AG04450 (cell line): ENCODE measurements around the gene CAMK2B. TPM values are rescaled to one million over a fixed set of nuclear protein-coding genes. Genes with fewer than 3 reads are reported as not detected.

Source experiments
- CTCF ChIA-PET: fragments of 300-600, 350-600 bp; formaldehyde crosslinking; extraction: SDS; loops from one replicate; lab custom pipeline; 2022; ENCODE audit warnings: antibody characterized with exemption, inconsistent platforms; lab: Charles Lee
- POLR2A ChIA-PET: fragments of 350-600 bp; formaldehyde crosslinking; extraction: SDS; loops from one replicate; lab custom pipeline; 2021; ENCODE audit warnings: antibody characterized with exemption, inconsistent platforms; lab: Yijun Ruan, JAX
- DNase-seq: peaks from one replicate; pipeline ENCODE4 v3.0.0-alpha.2; 2011; ENCODE audit warnings: low read depth, low spot score
- H3K27ac ChIP-seq: one replicate; pipeline ENCODE4 v1.5.1; 2012; ENCODE audit warnings: low read depth, low read length, control low read depth
- H3K27me3 ChIP-seq: one replicate; pipeline ENCODE4 v1.6.0; 2012; ENCODE audit warnings: low read length; ENCODE audit not compliant: control insufficient read depth, insufficient read depth
- H3K4me3 ChIP-seq: 2 replicates; pipeline ENCODE4 v1.5.1; 2011; ENCODE audit warnings: mild to moderate bottlenecking, low read depth, low read length, control low read depth
- H3K9me3 ChIP-seq: 2 replicates; pipeline ENCODE4 v1.5.1; 2012; ENCODE audit warnings: low read length; ENCODE audit not compliant: control insufficient read depth, insufficient read depth
- polyA plus RNA-seq: library from polyadenylated mRNA; depleted of rRNA; stranded (reverse); fragments of >200 nt; gene quantifications from 2 replicates; pipeline ENCODE4 v1.2.3, GENCODE V29; 2011
- TF ChIP-seq, protein P1 (sequence below): IDR thresholded peaks from 2 replicates; pipeline ENCODE4 v1.5.1; 2011; ENCODE audit warnings: low read depth, low read length, control low read depth, inconsistent platforms

The CAMK2B gene
- polyA plus RNA-seq, 1 experiment = not detected

- ChIA-PET CTCF (no interaction called here), POLR2A (no interaction called here)
- peaks cover 47% of the 10 kb centered on the region for H3K27me3 ChIP-seq
- peaks cover 1% of the 10 kb centered on the region; the same call in 1 of the 2 replicates for H3K9me3 ChIP-seq
- H3K27ac ChIP-seq = no peak overlapping the region
- no peak for DNase-seq
- H3K4me3 ChIP-seq = no peak overlapping the region
- TF ChIP-seq, protein P1, sequence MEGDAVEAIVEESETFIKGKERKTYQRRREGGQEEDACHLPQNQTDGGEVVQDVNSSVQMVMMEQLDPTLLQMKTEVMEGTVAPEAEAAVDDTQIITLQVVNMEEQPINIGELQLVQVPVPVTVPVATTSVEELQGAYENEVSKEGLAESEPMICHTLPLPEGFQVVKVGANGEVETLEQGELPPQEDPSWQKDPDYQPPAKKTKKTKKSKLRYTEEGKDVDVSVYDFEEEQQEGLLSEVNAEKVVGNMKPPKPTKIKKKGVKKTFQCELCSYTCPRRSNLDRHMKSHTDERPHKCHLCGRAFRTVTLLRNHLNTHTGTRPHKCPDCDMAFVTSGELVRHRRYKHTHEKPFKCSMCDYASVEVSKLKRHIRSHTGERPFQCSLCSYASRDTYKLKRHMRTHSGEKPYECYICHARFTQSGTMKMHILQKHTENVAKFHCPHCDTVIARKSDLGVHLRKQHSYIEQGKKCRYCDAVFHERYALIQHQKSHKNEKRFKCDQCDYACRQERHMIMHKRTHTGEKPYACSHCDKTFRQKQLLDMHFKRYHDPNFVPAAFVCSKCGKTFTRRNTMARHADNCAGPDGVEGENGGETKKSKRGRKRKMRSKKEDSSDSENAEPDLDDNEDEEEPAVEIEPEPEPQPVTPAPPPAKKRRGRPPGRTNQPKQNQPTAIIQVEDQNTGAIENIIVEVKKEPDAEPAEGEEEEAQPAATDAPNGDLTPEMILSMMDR = no peak
These were observed 100.3 kb downstream of the CAMK2B start for GRCh38 chr7:44224974-44225565.

- TF ChIP-seq, protein P1 = no peak
- H3K4me3 ChIP-seq = no peak overlapping the region
- POLR2A ChIA-PET = no interaction called here
- H3K27ac ChIP-seq = no peak overlapping the region
- no peak for DNase-seq
- CTCF ChIA-PET = no interaction called here
- H3K27me3 ChIP-seq = peaks cover 43% of the 10 kb centered on the region
- peaks cover 9% of the 10 kb centered on the region for H3K9me3 ChIP-seq
These were observed 101.1 kb downstream of the CAMK2B start for GRCh38 chr7:44224080-44224973.

DNA sequence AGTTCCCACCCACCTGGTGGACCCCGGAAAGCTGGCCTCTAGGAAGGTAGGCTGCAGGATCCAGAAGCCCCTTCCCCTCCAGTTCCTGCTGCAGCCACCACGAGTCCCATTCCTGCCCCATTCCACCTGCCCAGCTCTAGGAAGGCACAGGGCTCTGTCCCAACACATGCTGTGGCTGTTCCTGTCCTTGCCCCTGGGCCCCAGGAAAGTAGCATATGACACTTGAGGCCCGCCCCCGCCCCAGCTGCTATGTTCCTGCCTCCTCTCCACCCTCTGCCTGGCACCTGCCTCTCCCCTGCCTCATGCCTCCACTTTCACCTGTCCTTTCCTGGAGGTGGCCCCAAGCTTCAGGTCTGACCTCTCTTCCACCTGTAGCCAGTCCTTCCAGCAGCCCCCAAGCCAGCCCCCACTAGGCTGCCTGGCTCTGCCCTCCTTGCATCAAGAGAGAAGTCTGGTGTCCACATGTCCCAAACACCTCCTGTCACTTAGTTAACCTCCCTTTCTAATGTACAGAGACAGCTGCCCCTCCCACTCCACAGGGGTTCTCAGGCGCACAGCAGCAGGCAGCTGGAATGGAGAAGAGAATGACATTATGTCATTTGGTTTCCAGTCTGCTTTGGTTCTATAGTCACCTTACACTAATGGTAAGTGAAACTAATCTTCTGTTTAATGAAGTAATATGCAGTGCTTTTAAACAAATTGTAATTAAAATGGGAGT is 101.9 kb downstream of the CAMK2B start:
- H3K4me3 ChIP-seq = no peak overlapping the region
- CTCF ChIA-PET = no interaction called here
- POLR2A ChIA-PET = no interaction called here
- TF ChIP-seq, protein P1 = no peak
- peaks cover 43% of the 10 kb centered on the region for H3K27me3 ChIP-seq
- peaks cover 17% of the 10 kb centered on the region for H3K9me3 ChIP-seq
- no peak for DNase-seq
- no peak overlapping the region for H3K27ac ChIP-seq

GRCh38 chr7:44222776-44223261 is 102.6 kb downstream of the CAMK2B start:
- CTCF ChIA-PET = no interaction called here
- POLR2A ChIA-PET = interaction anchor here (1.1 kb wide), 1 partner anchor 44 kb away, joined by 3 read pairs; no protein-coding TSS in a partner anchor
- TF ChIP-seq, protein P1 = no peak

More at GRCh38 chr7:44222776-44223261, 102.6 kb downstream of the CAMK2B start:
- peaks cover 37% of the 10 kb centered on the region for H3K27me3 ChIP-seq
- H3K9me3 ChIP-seq = peaks cover 20% of the 10 kb centered on the region
- DNase-seq = no peak
- H3K27ac ChIP-seq = no peak overlapping the region
- H3K4me3 ChIP-seq = no peak overlapping the region
